ENCODE measurements around the gene SF3B4. TPM values are rescaled to one million over a fixed set of nuclear protein-coding genes. Genes with fewer than 3 reads are reported as not detected.

SF3B4 gene
- total RNA-seq, 1 experiment from 2014 or later, result 103 TPM

DNA sequence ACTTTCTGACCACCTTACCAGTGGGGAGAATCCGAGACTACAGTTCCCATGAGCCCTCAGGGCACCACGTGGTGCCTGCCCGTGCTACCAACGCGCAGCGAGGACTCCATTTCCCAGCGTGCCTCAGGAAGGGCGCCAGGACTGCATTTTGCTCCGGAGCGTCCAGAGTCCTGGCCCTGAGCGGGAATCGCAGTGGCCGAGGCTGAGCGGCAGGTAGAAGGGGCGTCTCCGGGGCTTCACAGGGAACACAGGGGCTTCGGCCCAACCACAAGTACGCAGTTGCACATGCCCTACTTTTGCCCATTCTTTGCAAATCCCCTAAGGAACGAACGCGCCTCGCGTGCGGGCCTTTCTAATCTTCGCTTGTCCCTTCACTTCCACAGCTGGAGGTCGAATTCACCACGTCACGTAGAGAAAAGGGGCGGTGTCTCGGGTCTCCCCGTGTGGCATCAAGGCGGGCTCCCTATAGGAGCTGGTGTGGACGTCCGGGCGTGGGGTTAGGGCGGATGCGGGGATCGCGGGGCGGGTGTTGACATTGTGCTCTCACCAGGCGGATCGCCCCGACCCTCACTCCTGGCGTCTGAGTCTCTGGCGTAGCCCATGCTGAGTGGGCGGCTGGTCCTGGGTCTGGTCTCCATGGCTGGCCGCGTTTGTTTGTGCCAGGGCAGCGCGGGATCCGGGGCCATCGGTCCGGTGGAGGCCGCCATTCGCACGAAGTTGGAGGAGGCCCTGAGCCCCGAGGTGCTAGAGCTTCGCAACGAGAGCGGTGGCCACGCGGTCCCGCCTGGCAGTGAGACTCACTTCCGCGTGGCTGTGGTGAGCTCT is 27.9 kb downstream of the SF3B4 start, which contains the start of gene BOLA1:
Gene BOLA1, plus strand, starts transcription at position 109 of the 825 bp plus-strand sequence. Its CDS starts 492 bp downstream, at position 601.
- TF ChIP-seq, protein P1, sequence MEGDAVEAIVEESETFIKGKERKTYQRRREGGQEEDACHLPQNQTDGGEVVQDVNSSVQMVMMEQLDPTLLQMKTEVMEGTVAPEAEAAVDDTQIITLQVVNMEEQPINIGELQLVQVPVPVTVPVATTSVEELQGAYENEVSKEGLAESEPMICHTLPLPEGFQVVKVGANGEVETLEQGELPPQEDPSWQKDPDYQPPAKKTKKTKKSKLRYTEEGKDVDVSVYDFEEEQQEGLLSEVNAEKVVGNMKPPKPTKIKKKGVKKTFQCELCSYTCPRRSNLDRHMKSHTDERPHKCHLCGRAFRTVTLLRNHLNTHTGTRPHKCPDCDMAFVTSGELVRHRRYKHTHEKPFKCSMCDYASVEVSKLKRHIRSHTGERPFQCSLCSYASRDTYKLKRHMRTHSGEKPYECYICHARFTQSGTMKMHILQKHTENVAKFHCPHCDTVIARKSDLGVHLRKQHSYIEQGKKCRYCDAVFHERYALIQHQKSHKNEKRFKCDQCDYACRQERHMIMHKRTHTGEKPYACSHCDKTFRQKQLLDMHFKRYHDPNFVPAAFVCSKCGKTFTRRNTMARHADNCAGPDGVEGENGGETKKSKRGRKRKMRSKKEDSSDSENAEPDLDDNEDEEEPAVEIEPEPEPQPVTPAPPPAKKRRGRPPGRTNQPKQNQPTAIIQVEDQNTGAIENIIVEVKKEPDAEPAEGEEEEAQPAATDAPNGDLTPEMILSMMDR (IDR thresholded peaks at IDR 0.05; ENCODE audit: insufficient read depth in 1 of 2, low read depth in 1 of 2, low read length in 1 of 2, severe bottlenecking in 1 of 2, unreplicated experiment in 1 of 2), result peak in 1 of 2 experiments; percentile 0
- Mint-ChIP-seq H3K4me3 (ENCODE audit: unreplicated experiment) (peak within 1 kb of the TSS; percentile 89), H3K36me3 (ENCODE audit: insufficient read depth, unreplicated experiment) (peaks cover 10% of the 10 kb centered on the region), H3K9me3 (ENCODE audit: unreplicated experiment) (no peaks in the 10 kb centered on the region), H3K4me1 (ENCODE audit: low read depth, unreplicated experiment) (peaks cover 30% of the 10 kb centered on the region), H3K27me3 (ENCODE audit: insufficient read depth, unreplicated experiment) (no peaks in the 10 kb centered on the region), H3K27ac (ENCODE audit: unreplicated experiment) (peak within 1 kb of the TSS; percentile 93)
- H3K4me1 ChIP-seq, result peaks cover 10% of the 10 kb centered on the region
- BruUV-seq (replicated peaks), result TSS peak; percentile 43
- peak; percentile 93 to 95 for DNase-seq
- peak within 1 kb of the TSS; percentile 76 for H3K4me3 ChIP-seq (ENCODE audit: low read depth, low read length)
- intact Hi-C loops (cut with micrococcal nuclease; ENCODE audit: unreplicated experiment), result loop anchor here (1.0 to 2.0 kb wide), 3 partner anchors 28 to 151 kb away; partner anchors contain the start of gene SF3B4
- no peaks in the 10 kb centered on the region for H3K27me3 ChIP-seq (replicated peaks; ENCODE audit: control insufficient read depth, insufficient read depth, low read length)
- no peaks in the 10 kb centered on the region for H3K9me3 ChIP-seq
- ChIA-PET CTCF (interaction anchor here (1.4 kb wide), 1 partner anchor 43 kb away, joined by 4 read pairs; no protein-coding TSS in a partner anchor), POLR2A (interaction anchor here (1.4 to 1.5 kb wide), 3 partner anchors 12 to 38 kb away, joined by 4 to 30 read pairs (median 6); partner anchors contain the start of gene MTMR11)
- H3K36me3 ChIP-seq (ENCODE audit: control insufficient read depth, insufficient read depth, low read length), result no peaks in the 10 kb centered on the region

DNA sequence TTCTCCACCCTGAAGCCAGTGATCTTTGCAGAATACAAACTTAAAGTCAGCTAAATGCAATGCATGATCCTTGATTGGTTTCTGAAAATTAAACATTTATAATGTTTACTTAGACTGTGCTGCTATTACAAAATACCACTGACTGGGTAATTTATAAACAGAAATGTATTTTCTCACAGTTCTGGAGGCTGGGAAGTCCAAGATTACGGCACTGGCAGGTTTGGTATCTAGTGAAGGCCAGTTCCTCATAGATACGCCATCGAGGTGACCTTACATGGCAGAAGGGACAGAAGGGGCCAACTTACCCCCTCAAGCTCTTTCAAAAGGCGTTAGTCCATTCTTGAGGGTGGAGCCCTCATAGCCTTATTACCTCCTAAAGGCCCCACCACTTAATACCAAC is 31.0 kb downstream of the SF3B4 start:
- Mint-ChIP-seq H3K4me3 (ENCODE audit: unreplicated experiment) (no peak overlapping the region), H3K27ac (ENCODE audit: unreplicated experiment) (no peak overlapping the region), H3K36me3 (ENCODE audit: insufficient read depth, unreplicated experiment) (peaks cover 10% of the 10 kb centered on the region), H3K27me3 (ENCODE audit: insufficient read depth, unreplicated experiment) (no peaks in the 10 kb centered on the region), H3K4me1 (ENCODE audit: low read depth, unreplicated experiment) (peaks cover 16% of the 10 kb centered on the region), H3K9me3 (ENCODE audit: unreplicated experiment) (no peaks in the 10 kb centered on the region)
- Histone ChIP-seq H3K27me3 (replicated peaks; ENCODE audit: control insufficient read depth, insufficient read depth, low read length) (no peaks in the 10 kb centered on the region), H3K4me3 (ENCODE audit: low read depth, low read length) (no peak overlapping the region), H3K9me3 (no peaks in the 10 kb centered on the region), H3K4me1 (peaks cover 5% of the 10 kb centered on the region), H3K36me3 (ENCODE audit: control insufficient read depth, insufficient read depth, low read length) (no peaks in the 10 kb centered on the region)
- intact Hi-C loops (cut with micrococcal nuclease; ENCODE audit: unreplicated experiment), result no loop called here
- no peak for DNase-seq
- BruUV-seq (replicated peaks), result no TSS peak
- ChIA-PET CTCF (no interaction called here), POLR2A (no interaction called here)
- TF ChIP-seq, protein P1 (IDR thresholded peaks at IDR 0.05; ENCODE audit: insufficient read depth in 1 of 2, low read depth in 1 of 2, low read length in 1 of 2, severe bottlenecking in 1 of 2, unreplicated experiment in 1 of 2), result no peak

DNA sequence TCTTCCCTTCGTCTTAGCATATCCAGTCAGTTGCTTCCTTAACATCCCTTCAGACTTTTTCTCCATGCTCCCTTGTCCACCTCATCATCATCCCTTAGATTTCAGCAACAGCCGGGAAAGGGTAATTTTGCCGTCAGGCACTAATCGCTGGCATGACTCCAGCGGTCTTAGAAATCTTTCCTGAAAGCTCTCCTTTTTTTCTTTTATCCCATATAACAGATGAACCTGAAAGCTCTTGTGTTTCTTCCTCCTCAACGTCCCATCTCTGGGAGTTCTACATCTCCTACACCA is 38.7 kb downstream of the SF3B4 start:
- Mint-ChIP-seq H3K27ac (ENCODE audit: unreplicated experiment) (no peak overlapping the region), H3K4me1 (ENCODE audit: low read depth, unreplicated experiment) (no peaks in the 10 kb centered on the region), H3K9me3 (ENCODE audit: unreplicated experiment) (no peaks in the 10 kb centered on the region), H3K36me3 (ENCODE audit: insufficient read depth, unreplicated experiment) (peaks cover 5% of the 10 kb centered on the region), H3K27me3 (ENCODE audit: insufficient read depth, unreplicated experiment) (no peaks in the 10 kb centered on the region), H3K4me3 (ENCODE audit: unreplicated experiment) (no peak overlapping the region)
- CTCF ChIA-PET, result interaction anchor here (1.4 kb wide), 3 partner anchors 53 to 280 kb away, joined by 3 to 4 read pairs (median 4); no protein-coding TSS in a partner anchor
- intact Hi-C loops (cut with micrococcal nuclease; ENCODE audit: unreplicated experiment), result loop anchor here (1.0 kb wide), 4 partner anchors 39 to 298 kb away; no protein-coding TSS in a partner anchor
- BruUV-seq (replicated peaks), result no TSS peak
- no peak for DNase-seq
- Histone ChIP-seq H3K4me1 (peaks cover 13% of the 10 kb centered on the region), H3K4me3 (ENCODE audit: low read depth, low read length) (peak overlapping the region; percentile 46), H3K9me3 (no peaks in the 10 kb centered on the region), H3K27me3 (replicated peaks; ENCODE audit: control insufficient read depth, insufficient read depth, low read length) (no peaks in the 10 kb centered on the region), H3K36me3 (ENCODE audit: control insufficient read depth, insufficient read depth, low read length) (no peaks in the 10 kb centered on the region)
- TF ChIP-seq, protein P1 (IDR thresholded peaks at IDR 0.05; ENCODE audit: insufficient read depth in 1 of 2, low read depth in 1 of 2, low read length in 1 of 2, severe bottlenecking in 1 of 2, unreplicated experiment in 1 of 2), result no peak
- POLR2A ChIA-PET, result interaction anchor here (0.6 to 4.1 kb wide), 5 partner anchors 11 to 276 kb away, joined by 4 to 30 read pairs (median 16); partner anchors contain the start of genes BOLA1 and SF3B4
